Ureter (tissue), 1 donor: ENCODE results near the gene NRSN2. TPM values are rescaled to one million over a fixed set of nuclear protein-coding genes. Genes with fewer than 3 reads are reported as not detected.
"Not testable (repeated sequence)": the region's sequence is repeated elsewhere in the genome, so short reads cannot be mapped to it uniquely, and the experiment has no call there.

ENCODE experiments used
- DNase-seq: peaks from one replicate; pipeline ENCODE4 v3.0.0-alpha.2; 2020; ENCODE audit warnings: low spot score
- total RNA-seq: library from RNA; stranded (reverse); gene quantifications from one replicate; pipeline ENCODE4 v1.2.4, GENCODE V29; 2023
- donor health status: DM: yes; HTN: yes; CAD: no.

Gene NRSN2
- total RNA-seq, 1 donor from 2014 or later = 31.4 TPM

- peak; percentile 75 for DNase-seq
These were observed 7.5 kb downstream of the NRSN2 start for GRCh38 chr20:354298-354977.

- DNase-seq = not testable (repeated sequence)
These were observed 9.2 kb downstream of the NRSN2 start for GRCh38 chr20:356154-356553.

- DNase-seq = no peak
These were observed 9.8 kb downstream of the NRSN2 start for GRCh38 chr20:356745-357144.

GRCh38 chr20:358891-359555, 12.1 kb downstream of the NRSN2 start:
- DNase-seq = no peak

- no peak for DNase-seq
These were observed 14.7 kb downstream of the NRSN2 start for GRCh38 chr20:361561-361960.

GRCh38 chr20:362271-363254, 15.7 kb downstream of the NRSN2 start:
- DNase-seq = peak; percentile 92

GRCh38 chr20:363319-364078, 16.6 kb downstream of the NRSN2 start:
- peak; percentile 57 for DNase-seq

GRCh38 chr20:364905-365794, 18.2 kb downstream of the NRSN2 start:
- DNase-seq = no peak

- DNase-seq = no peak
These were observed 19.3 kb downstream of the NRSN2 start for GRCh38 chr20:366041-366718.

GRCh38 chr20:366719-367485, 20.0 kb downstream of the NRSN2 start:
- DNase-seq = no peak

- no peak for DNase-seq
These were observed 20.6 kb downstream of the NRSN2 start for GRCh38 chr20:367486-367887.

GRCh38 chr20:368915-369314, 22.0 kb downstream of the NRSN2 start:
- no peak for DNase-seq

GRCh38 chr20:370151-370600, 23.3 kb downstream of the NRSN2 start:
- no peak for DNase-seq

- no peak for DNase-seq
These were observed 24.3 kb downstream of the NRSN2 start for GRCh38 chr20:370977-371754.

GRCh38 chr20:371755-372542, 25.0 kb downstream of the NRSN2 start:
- peak; percentile 59 for DNase-seq

- not testable (repeated sequence) for DNase-seq
These were observed 25.7 kb downstream of the NRSN2 start for GRCh38 chr20:372543-373082.
